D341Med (cell line): ENCODE measurements around the gene ATAD5.
A peak's percentile ranks its signal among the peaks of the same experiment; 100 is the strongest.
"Not testable (repeated sequence)": the region's sequence is repeated elsewhere in the genome, so short reads cannot be mapped to it uniquely, and the experiment has no call there.

Source experiments
- DNase-seq: peaks from one replicate; pipeline ENCODE4 v3.0.0; 2012; ENCODE audit warnings: low spot score

The ATAD5 gene, protein sequence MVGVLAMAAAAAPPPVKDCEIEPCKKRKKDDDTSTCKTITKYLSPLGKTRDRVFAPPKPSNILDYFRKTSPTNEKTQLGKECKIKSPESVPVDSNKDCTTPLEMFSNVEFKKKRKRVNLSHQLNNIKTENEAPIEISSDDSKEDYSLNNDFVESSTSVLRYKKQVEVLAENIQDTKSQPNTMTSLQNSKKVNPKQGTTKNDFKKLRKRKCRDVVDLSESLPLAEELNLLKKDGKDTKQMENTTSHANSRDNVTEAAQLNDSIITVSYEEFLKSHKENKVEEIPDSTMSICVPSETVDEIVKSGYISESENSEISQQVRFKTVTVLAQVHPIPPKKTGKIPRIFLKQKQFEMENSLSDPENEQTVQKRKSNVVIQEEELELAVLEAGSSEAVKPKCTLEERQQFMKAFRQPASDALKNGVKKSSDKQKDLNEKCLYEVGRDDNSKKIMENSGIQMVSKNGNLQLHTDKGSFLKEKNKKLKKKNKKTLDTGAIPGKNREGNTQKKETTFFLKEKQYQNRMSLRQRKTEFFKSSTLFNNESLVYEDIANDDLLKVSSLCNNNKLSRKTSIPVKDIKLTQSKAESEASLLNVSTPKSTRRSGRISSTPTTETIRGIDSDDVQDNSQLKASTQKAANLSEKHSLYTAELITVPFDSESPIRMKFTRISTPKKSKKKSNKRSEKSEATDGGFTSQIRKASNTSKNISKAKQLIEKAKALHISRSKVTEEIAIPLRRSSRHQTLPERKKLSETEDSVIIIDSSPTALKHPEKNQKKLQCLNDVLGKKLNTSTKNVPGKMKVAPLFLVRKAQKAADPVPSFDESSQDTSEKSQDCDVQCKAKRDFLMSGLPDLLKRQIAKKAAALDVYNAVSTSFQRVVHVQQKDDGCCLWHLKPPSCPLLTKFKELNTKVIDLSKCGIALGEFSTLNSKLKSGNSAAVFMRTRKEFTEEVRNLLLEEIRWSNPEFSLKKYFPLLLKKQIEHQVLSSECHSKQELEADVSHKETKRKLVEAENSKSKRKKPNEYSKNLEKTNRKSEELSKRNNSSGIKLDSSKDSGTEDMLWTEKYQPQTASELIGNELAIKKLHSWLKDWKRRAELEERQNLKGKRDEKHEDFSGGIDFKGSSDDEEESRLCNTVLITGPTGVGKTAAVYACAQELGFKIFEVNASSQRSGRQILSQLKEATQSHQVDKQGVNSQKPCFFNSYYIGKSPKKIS (N-terminal part only)

GRCh38 chr17:30831663-30832437, at the start of gene ATAD5:
Gene ATAD5 (plus strand): TSS chr17:30831966. CDS start chr17:30832348, 382 bp downstream.
- DNase-seq: peak; percentile 97

DNA sequence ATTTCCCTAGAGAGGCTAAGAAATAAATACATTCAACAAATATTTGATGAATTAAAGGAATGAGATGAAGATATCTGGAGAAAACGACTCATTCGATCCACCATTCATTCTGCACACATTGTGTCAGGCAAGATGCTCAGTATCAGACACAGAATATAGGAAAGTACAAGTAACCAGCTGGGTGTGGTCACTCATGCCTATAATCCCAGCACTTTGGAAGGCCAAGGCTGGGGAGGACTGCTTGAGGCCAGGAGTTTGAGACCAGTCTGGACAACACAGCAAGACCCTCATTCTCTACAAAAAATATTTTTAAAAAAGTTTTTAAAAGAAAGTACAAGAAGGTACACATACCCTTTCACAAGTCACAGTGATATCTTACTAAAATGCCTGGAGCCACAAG, 49.6 kb upstream of the ATAD5 start:
- no peak for DNase-seq

GRCh38 chr17:30788918-30789317, 42.8 kb upstream of the ATAD5 start:
- no peak for DNase-seq

DNA sequence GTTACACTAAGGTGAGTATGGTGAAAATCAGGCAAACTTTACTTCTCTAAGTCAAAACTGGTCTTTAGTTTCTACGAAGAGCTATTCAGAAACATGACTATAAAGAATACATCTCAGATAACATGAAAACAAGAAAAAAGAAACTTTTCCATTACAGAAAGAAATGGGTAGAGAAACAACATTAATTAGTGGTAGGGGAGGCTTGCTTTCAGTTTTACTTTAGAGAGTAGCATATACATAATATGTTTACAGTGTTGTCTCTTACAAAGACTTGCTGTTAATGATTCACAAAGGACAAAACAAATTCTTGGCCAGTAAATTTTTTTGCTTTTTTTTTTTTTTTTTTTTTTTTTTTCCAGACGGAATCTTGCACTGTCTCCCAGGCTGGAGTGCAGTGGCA, 41.5 kb upstream of the ATAD5 start:
- DNase-seq: no peak

GRCh38 chr17:30793282-30793977, 38.3 kb upstream of the ATAD5 start:
- DNase-seq: no peak

- no peak for DNase-seq
These were observed 37.4 kb upstream of the ATAD5 start for GRCh38 chr17:30794372-30794771.

DNA sequence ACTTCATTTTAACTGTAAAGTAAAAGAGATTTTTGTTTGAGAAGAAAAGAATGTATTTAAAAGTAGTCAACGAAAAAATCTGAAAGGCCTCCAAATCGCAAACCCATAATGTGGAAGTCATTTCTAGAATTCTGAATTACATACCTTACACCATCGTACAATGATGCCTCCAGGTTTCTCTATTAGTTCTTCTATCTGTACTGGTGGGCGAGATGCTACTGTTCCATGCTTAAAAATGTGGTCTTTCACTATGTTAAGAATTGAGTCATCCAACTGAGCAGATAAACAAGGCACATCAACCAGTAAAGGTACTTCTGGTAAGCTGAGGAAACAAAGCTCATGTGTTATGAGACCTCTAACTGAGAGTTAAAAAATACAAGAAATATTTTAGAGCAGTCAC, 35.8 kb upstream of the ATAD5 start:
- DNase-seq: no peak

DNA sequence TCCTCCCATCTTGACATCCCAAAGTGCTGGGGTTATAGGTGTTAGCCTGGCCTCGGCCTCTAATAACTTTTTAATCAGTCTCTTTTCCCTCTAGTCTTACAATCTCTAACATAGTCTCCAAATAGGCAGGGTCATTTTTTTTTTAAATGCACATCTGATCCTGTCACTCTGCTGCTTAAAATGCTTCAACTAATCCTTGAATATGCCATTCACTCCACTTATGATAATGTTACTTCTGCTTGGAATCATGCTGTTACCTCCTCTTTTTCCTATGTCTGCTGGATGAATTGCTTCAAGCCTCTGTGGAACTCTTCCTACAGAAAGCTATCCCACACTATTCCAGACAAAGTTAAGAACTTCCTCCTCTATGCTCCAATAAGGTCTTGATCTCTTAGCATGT, 30.1 kb upstream of the ATAD5 start:
- no peak for DNase-seq

- no peak for DNase-seq
These were observed 25.8 kb upstream of the ATAD5 start for GRCh38 chr17:30805944-30806456.

DNA sequence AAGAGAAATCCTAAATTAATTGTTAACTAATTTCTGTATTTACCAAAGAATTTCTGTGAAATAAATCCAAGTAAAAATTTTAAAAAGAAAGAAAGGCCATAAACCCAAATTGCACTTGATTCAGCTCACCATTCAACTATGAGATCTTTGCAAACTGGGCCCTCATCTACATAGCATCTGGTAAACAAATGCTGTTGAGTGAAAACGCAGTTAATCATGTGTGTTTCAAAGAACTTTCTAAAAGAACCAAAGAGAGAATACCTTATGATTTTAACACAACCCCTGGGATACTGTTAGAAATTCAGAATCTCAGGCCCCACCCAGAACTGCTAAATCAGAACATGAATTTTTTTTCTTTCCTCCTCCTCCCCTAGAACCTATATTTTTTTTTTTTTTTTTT, 23.9 kb upstream of the ATAD5 start:
- no peak for DNase-seq

GRCh38 chr17:30808785-30809286, 22.9 kb upstream of the ATAD5 start:
- no peak for DNase-seq

GRCh38 chr17:30809867-30810266, 21.9 kb upstream of the ATAD5 start:
- DNase-seq: no peak

- DNase-seq: no peak
These were observed 19.3 kb upstream of the ATAD5 start for GRCh38 chr17:30812218-30813177.

DNA sequence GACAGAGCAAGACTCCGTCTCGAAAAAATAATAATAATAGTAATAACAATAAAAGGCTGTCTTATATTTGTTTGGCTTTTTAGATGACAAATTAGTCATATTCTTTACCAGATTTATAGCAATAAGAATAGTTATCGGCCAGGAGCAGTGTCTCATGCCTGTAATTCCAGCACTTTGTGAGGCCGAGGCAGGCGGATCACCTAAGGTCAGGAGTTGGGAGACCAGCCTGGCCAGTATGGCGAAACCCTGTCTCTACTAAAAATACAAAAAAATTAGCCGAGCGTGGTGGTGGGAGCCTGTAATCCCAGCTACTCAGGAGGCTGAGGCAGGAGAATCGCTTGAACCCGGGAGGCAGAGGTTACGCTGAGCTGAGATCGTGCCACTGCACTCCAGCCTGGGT, 17.5 kb upstream of the ATAD5 start:
- not testable (repeated sequence) for DNase-seq

DNA sequence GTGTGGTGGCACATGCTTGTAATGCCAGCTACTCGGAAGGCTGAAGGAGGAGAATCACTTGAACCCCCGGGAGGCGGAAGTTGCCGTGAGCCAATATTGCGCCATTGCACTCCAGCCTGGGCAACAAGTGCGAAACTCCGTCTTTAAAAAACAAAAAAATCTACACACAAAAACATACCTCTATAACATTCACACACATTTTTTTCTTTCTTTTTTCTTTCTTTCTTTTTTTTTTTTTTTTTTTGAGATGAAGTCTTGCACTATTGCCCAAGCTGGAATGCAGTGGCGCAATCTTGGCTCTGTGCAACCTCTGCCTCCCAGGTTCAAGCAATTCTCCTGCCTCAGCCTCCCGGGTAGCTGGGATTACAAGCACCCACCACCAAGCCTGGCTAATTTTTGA, 16.9 kb upstream of the ATAD5 start:
- DNase-seq: not testable (repeated sequence)

DNA sequence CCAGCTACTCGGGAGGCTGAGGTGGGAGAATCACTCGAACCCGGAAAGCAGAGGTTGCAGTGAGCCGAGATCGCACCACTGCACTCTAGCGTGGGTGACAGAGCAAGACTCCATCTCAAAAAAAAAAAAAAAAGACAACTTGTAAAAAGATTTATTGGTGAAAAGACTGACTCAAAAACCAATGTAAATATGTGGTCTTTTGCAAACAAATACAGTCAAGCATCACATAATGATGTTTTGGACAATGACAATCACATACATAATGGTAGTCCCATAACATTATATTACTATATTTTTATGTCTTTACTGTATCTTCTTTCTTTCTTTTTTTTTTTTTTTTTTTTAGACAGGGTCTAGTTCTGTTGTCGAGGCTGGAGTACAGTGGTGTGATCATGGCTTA, 15.6 kb upstream of the ATAD5 start:
- no peak for DNase-seq

- no peak for DNase-seq
These were observed 11.6 kb upstream of the ATAD5 start for GRCh38 chr17:30819971-30820705.

- no peak for DNase-seq
These were observed 9.7 kb upstream of the ATAD5 start for GRCh38 chr17:30821871-30822723.
